ENCODE measurements around the gene PES1.

PES1 gene

DNA sequence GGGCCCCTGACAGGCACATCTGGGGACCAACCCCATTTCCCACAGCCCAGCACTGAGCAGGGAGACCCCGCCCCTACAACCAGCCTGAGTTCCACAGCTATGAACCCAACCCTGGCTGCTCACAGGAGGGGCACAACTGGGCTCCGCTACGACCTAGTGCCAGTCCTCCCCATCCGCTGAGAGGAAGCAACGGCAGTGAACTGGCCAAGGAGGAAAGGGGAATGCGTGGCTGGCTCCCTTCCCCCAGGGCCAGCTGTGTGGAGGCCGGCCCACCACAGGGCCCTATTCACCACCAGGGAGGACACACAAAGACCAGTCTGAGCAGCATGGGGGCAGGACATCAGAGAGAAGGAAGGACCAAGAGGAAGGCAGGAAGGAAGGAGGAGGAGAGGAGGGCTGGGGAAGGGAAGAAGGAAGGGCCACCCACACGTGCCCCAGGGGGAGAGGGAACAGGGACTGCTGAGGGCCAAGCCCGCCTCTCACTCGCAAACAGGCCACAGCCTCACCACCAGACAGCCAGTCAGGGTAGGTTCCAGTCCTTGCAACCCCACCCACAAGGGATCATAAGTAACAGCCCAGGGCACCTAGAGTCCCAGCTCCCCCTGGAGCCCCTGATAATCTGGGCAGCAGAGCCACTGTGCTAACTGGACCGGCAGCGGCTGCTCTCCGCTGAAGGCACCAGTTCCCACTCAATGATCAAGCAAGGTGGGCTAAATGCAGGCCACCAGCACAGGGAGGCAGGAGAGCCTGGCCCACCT is 8.7 kb downstream of the PES1 start:
- DNase-seq (ENCODE audit: extremely low spot score): no peak
- CTCF ChIA-PET: interaction anchor here (0.9 to 1.1 kb wide), 2 partner anchors 12 to 19 kb away, joined by 3 read pairs; no protein-coding TSS in a partner anchor
- POLR2A ChIA-PET: no interaction called here
- TF ChIP-seq, protein P1, sequence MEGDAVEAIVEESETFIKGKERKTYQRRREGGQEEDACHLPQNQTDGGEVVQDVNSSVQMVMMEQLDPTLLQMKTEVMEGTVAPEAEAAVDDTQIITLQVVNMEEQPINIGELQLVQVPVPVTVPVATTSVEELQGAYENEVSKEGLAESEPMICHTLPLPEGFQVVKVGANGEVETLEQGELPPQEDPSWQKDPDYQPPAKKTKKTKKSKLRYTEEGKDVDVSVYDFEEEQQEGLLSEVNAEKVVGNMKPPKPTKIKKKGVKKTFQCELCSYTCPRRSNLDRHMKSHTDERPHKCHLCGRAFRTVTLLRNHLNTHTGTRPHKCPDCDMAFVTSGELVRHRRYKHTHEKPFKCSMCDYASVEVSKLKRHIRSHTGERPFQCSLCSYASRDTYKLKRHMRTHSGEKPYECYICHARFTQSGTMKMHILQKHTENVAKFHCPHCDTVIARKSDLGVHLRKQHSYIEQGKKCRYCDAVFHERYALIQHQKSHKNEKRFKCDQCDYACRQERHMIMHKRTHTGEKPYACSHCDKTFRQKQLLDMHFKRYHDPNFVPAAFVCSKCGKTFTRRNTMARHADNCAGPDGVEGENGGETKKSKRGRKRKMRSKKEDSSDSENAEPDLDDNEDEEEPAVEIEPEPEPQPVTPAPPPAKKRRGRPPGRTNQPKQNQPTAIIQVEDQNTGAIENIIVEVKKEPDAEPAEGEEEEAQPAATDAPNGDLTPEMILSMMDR (IDR thresholded peaks at IDR 0.05; ENCODE audit: control extremely low read depth, extremely low read depth, low read depth, missing control alignments): no peak

DNA sequence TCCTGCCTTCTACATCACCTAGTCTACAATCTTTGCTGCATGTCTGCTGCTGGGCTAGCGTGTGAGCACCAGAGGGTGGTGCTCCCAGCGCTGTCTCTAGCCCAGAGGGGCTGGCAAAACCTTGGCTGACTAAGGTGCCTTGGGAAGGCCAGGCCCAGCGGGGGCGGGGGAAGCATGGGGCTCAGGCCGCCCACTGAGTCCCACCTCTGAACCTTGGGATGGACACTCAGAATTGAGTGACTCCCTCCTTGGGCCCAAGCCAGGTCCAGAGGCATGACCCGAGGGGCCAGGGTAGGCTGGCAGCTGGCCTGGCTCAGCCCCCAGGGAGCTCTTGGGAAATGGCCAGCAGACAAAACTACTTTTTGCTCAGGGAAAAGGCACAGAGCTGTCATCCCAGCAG is 9.7 kb downstream of the PES1 start:
- TF ChIP-seq, protein P1 (IDR thresholded peaks at IDR 0.05; ENCODE audit: control extremely low read depth, extremely low read depth, low read depth, missing control alignments): no peak
- ChIA-PET CTCF (no interaction called here), POLR2A (no interaction called here)
- DNase-seq (ENCODE audit: extremely low spot score): no peak

DNA sequence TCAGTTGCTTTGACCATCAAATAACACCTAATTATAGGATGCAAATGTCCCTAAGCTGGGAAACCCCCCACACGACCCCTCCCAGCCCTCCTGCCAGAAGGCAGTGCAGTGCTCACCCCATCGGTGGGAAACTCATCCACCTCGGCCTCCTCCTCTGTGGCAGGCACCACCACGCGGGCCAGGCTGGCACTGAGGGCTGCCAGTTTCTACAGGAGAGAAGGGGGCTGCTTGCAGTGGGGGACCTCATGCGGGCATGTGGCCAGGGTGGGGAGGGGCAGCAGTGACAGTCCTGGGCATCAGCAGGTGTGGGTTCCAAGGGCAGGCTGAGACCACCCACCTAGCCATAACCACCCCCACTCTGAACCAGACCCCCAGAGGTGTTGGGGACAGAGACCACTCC is 10.8 kb downstream of the PES1 start:
- ChIA-PET CTCF (interaction anchor here (1.1 kb wide), 1 partner anchor 8 kb away, joined by 4 read pairs; no protein-coding TSS in a partner anchor), POLR2A (no interaction called here)
- no peak for DNase-seq (ENCODE audit: extremely low spot score)
- TF ChIP-seq, protein P1 (IDR thresholded peaks at IDR 0.05; ENCODE audit: control extremely low read depth, extremely low read depth, low read depth, missing control alignments): no peak

DNA sequence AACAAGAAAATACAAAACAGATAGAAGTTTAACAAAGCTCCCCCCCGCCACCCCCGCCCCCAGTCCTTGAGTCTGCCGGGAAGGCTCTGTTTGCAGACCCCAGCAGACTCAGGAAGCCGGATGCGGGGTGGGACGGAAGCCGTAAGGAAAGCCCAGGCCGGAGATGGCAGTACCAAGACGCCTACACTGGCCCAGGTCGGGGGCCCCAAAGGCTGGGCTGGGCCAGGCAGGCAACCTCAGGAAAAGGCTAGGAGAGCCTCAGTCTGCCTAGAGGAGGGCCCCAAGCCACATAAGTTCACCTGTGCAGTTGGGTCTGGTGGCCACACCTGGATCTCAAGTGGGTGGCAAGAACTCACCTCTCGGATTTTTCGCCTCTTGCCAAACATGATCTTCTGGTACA is 13.2 kb downstream of the PES1 start:
- ChIA-PET CTCF (no interaction called here), POLR2A (no interaction called here)
- TF ChIP-seq, protein P1 (IDR thresholded peaks at IDR 0.05; ENCODE audit: control extremely low read depth, extremely low read depth, low read depth, missing control alignments): no peak
- DNase-seq (ENCODE audit: extremely low spot score): no peak

DNA sequence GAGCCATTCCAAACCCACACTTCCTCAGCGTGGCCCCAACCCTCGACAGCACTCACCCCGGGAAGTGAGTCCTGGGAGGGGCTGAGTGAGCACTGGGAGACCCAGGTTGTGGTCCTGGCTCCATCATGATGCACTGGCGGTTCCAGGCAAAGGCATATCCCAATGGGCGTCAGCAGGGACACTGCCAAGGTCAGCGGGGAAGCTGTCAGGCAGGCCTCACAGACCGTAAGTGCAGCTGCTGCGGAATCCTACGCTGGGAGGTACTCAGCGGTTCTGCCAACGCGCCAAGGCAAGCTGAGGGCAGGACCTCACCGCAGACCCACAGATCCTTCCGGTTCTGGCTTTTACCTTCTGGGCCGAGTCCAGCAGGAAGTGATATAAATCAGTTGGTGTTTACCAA is 15.9 kb downstream of the PES1 start:
- DNase-seq (ENCODE audit: extremely low spot score): no peak
- CTCF ChIA-PET: no interaction called here
- POLR2A ChIA-PET: no interaction called here
- TF ChIP-seq, protein P1 (IDR thresholded peaks at IDR 0.05; ENCODE audit: control extremely low read depth, extremely low read depth, low read depth, missing control alignments): no peak

DNA sequence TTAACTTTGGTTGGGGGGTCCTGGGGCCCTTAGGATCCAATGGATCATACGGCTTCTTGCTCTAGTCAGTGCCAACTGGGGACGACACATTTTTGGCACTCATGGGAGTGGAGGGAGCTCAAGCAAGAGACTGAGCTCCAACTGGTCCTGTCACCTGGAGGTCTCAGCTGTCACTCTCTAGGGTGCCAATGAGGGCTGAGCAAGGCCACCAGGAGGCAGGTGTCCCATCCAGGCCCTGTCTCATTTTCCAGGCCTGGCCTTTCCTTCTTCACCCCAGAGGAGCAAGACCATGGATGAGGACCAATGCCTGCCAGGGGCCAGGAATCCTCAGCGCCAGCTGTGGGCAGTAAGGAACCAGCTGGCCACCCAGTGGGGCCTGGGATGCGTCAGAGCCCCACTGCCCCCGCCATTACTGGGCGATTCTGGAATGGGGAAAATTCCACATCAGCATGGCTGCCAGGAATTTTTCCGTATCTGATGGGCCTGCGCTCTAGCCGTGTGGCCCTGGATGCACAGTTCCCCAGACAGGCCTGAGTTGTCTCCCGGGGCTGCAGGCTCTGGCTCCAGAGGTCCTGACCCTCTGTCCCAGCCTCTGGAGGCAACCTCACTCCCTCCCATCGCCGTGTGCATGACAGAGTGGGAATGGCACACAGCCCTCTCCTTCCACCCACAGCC is 16.6 kb downstream of the PES1 start:
- CTCF ChIA-PET: no interaction called here
- no peak for DNase-seq (ENCODE audit: extremely low spot score)
- POLR2A ChIA-PET: no interaction called here
- TF ChIP-seq, protein P1 (IDR thresholded peaks at IDR 0.05; ENCODE audit: control extremely low read depth, extremely low read depth, low read depth, missing control alignments): no peak

Measured in GM10248 (cell line).